Loucy (cell line): Measurements from ENCODE around the gene PRG2.

Experiments used
- CTCF ChIP-seq: fragments of 200-600 bp; sonication (generic); conservative IDR thresholded peaks from 2 replicates; pipeline ENCODE4 v1.5.1; 2014; ENCODE audit warnings: mild to moderate bottlenecking, antibody characterized with exemption, low read length
- EZH2phosphoT487 ChIP-seq: fragments of 200-600 bp; IDR thresholded peaks from 2 replicates; pipeline ENCODE4 v1.6.1; 2018; ENCODE audit warnings: antibody characterized with exemption, mild to moderate bottlenecking, moderate library complexity, borderline replicate concordance

GRCh38 chr11:57357856-57358255 is 32.6 kb downstream of the PRG2 start:
- TF ChIP-seq CTCF, result no peak
- TF ChIP-seq EZH2phosphoT487, result no peak
